ENCODE results near the gene MYH9.
"Not testable (repeated sequence)": the region's sequence is repeated elsewhere in the genome, so short reads cannot be mapped to it uniquely, and the experiment has no call there.

MYH9 gene

DNA sequence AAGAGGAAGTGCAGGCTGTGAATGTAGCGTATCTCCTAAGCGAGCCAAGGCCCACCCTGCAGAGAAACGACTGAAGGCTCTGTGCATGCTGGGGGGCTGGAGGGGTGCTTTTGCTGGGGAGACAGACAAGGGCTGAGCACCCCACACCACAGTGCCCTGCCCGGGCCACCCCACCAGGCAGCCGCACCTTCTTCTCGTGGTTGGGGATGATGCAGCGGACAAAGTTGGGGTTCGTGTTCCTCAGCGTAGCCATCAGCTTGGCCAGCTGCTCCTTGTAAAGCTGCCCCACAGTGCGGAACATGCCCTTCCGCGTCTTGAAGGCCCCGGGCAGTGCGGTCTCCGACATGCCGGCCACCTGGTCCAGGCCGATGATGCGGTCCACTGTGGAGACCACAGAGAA, 81.5 kb downstream of the MYH9 start:
- DNase-seq = no peak

DNA sequence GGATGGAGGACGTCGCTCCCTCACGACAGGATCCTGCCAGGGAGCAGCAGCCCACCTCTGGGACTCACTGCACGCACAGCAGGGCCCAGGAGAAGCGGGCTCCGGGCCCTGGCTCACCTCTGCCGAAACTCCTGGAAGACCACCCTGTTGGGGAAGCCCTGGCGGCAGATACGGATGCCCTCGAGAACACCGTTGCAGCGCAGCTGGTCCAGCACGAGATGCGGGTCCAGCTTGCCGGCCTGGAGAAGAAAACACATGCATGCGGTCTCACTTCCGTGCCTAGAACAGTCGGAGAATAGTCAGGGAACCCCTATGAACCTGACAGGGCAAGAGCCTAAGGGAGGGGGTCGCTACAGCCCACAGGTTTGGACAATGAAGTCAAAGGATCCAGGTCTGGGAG, 82.0 kb downstream of the MYH9 start:
- no peak for DNase-seq

DNA sequence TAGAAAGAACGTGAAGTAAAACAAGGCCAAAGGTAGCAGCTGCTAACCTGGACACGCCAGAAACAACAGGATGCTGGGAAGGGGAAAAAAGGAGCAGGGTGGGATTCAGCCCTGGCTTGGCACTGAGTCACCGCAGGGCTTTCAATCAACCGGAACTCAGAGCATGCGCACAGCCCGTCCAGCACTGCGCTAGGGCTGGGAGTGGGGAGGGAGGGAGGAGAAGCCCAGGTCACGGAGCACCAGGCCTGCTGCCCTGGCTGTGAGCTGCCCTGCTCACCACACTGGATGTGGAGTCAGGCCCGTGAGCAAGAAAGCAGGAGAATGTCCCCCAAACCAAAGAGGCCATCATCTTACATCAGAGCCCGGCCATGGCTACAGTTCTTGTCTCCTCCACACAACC, 83.3 kb downstream of the MYH9 start:
- no peak for DNase-seq

DNA sequence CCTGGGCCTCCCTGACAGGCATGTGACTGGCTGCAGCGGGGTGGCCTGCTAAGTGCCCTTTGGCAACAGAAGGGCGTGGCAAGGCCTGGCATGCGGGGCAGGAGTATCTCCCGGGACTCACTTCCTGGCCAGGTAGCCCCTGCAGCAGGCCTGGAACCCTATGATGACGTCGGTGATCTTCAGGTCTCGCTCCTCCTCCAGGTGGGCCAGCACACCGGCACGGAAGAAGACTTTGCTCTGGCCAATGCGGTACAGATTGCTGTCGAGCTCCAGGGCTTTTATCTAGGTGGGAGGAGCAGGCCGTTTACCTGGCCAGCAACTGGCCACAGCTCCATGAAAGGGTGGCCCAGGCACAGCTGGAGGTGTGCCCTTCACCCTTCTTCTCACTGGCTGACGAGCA, 83.9 kb downstream of the MYH9 start:
- DNase-seq = no peak

- no peak for DNase-seq
Measured at GRCh38 chr22:36303115-36303467, 84.7 kb downstream of the MYH9 start.

DNA sequence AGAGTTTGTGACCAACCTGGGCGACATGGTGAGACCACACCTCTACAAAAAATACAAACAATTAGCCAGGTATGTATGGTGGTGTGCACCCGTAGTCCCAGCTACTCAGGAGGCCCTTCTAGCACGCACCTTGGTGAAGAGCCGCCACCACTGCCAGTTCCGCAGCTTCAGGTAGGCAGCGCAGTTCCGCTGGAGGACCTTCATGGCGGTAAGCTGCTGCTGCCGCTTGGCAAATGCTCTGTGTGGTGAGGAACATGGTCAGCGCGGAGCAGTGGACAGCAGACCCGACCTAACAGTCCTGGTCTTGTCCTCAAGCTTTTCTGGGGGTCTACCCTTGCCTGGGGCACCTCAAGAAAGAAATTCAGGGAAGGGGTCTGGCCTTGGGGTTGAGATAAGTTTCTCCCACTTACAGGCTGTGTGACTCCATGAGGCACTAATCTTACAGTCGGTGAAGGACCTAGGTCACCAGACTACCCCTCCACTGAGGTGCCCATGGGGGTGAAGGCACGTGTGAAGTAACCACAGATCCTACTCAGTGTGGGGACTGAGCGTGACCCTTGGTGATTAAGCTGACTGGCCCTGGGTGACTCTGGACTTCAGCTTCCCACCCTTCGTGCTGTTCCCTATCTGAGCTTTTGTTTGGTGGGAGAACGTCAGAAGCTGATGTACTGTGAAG, 85.2 kb downstream of the MYH9 start:
- DNase-seq = no peak

DNA sequence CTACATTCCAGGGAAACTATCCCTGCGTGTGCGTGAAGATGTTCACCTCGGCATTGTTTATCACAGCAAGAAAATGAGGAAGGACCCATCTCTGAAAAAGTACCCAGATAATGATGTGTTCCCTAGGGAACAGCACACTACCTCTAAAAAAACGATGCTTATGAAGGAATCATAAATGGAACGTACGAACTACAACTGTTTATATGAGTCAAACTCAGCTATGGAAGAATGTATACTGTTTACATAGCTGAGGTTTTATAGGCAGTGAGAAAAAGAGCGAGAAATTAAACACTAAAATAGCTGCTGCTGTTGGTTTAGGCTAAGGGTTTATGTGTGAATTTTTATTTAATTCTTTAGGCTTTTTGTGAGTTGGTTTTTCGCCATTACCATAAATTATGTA, 85.9 kb downstream of the MYH9 start:
- no peak for DNase-seq

DNA sequence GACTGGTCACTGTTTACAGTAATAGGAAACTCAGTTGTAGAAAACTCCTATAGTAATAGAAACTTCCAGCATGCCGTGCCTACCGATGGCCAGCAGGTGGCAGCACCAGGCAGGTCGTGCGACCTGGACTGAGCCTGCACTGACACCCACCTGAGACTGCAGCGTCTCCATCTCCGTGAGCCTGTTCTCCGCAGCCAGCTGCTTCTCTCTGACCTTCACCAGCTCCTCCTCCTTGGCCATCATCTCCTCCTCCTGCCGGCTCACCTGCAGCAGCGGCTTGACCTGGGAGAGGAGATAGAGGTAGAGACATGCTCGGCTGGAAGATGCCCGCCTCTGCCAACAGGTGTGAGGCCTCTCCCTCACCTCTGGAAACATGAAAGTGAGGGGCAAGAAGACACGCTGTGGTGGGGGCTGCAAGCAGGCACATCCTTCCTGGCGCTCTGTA, 86.4 kb downstream of the MYH9 start:
- peak; percentile 52 for DNase-seq

- no peak for DNase-seq
Measured at GRCh38 chr22:36300396-36301212, 87.2 kb downstream of the MYH9 start.

DNA sequence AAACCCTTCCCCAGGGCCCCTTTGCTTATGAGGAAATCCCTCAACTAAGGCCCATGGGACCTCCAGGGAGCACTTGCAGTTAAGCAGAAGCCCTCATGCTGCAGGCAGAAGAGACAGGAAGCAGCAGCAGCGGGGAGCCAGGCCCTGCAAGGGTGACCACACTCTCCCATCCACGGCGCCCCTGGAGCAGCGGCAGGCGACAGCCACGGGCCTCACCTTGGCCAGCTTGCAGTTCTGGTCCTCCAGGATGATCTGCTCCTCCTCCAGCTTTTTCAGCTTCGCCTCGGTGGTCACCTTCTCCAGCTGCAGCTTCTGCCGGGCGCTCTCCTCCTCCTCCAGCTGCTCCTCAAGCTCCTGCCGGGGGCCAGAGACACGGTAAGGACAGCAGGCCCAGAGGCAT, 87.9 kb downstream of the MYH9 start:
- DNase-seq = no peak

DNA sequence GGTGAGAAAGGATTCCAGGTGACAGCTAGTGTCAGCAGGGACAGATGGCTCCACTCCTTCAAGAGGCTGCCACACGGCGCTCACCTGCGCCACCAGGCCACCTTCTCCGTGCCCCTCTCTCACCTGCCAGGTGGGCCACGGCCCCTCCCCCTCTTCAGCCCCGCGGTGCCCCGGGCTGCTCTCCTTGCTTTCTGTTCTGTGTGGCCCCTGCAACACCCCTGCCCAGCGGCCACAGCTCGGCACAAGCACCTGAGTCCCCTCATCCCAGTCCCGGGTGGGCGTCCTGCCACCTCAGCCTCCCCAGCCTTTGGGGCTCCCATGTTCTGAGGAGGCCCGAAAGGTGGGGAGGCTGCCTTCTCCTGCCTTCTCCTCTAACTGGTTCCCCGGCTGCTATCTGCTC, 88.5 kb downstream of the MYH9 start:
- DNase-seq = no peak

- DNase-seq = no peak
Measured at GRCh38 chr22:36298601-36299000, 89.2 kb downstream of the MYH9 start.

GRCh38 chr22:36298118-36298517, 89.6 kb downstream of the MYH9 start:
- no peak for DNase-seq

- DNase-seq = no peak
Measured at GRCh38 chr22:36297568-36297967, 90.2 kb downstream of the MYH9 start.

DNA sequence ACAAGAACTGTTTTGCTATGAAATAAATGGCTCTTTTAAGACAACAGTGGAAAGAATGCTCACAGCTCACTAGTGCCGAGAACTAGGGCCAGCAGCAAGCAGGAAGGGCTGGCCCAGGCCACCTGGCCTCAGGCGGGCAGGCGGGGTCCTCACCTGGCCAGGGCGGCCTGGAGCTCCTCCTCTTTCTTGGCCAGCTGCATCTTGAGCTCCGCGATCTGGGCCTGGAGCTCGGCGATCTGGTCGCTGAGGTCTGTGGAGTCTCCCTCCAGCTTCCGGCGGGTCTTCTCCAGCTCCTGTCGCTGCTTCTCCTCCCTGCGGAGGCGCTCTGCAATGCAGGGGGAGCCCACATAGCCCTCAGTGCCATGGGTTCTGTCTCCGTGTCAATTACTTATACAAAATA, 91.1 kb downstream of the MYH9 start:
- DNase-seq = no peak

DNA sequence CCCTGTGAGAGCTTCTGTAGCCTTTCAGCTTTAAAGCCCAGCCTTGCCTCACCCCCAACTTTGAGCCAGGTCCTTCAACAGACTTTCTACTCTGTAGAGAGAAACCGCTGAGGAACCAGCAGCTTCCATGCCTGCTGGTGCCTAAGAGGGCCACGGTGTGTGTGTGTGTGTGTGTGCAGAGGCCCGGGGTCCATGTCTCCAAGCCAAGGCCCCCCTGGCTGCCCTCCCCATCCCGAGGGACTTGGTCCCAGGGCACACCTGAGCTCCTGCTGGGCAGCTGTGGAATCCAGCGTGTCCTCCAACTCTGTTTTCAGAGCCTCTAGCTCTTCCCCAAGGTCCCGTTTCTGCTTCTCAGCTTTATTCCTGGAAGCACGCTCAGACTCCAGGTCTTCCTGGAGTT, 92.5 kb downstream of the MYH9 start:
- no peak for DNase-seq

DNA sequence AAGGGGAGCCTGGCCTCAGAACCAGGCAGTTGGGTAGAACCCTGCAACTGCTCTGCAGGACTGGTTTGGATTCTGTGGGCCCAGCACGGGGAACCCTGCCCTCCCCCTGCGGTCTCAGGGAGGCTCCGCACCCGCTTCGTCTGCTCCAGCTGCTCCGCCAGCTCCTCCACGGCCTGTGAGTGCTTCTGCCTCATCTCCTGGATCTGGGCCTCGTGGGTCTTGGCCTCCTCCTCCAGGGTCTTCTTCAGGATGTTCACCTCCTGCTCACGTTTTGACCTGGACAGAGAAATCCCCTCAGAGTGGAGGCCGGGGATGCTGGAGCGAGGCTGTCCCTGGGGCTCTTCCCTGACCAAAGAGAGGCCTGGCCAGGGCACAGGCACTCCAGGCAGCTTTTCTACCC, 93.0 kb downstream of the MYH9 start:
- no peak for DNase-seq

GRCh38 chr22:36294293-36294620, 93.5 kb downstream of the MYH9 start:
- DNase-seq = no peak

- no peak for DNase-seq
Measured at GRCh38 chr22:36293606-36294292, 94.0 kb downstream of the MYH9 start.

DNA sequence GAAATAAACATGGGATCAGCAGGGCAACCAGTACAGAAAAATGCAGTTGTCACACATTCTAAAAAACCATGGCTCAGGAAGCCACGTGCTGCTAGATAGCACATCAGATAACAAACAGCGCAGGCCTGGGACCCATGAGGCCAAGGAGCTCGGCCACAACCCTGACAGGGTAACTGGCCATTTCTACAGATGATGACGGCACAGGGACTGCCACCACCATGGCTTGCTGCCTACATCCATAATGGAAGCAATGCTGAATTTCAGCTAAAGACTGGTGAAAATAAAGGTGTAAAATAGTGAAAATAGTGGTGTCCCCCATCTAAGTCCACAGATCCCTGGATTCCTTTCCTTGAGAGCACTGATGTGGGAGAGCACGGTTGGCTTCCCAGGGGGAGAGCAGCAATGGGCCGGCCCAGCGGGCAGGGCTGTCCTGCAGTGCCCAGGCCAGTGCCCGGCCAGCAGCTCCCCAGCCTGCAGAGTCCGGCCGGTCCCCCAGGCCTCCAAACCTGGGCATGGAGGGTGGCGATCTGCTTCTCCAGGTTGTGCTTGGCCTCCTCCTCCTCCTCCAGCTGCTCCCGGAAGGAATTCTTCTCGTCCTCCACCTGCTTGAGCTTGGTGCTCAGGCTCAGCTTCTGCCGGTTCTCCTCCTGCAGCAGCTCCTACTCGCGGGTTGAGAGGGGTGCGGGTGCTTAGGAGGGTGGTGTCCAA, 94.8 kb downstream of the MYH9 start:
- DNase-seq = no peak

DNA sequence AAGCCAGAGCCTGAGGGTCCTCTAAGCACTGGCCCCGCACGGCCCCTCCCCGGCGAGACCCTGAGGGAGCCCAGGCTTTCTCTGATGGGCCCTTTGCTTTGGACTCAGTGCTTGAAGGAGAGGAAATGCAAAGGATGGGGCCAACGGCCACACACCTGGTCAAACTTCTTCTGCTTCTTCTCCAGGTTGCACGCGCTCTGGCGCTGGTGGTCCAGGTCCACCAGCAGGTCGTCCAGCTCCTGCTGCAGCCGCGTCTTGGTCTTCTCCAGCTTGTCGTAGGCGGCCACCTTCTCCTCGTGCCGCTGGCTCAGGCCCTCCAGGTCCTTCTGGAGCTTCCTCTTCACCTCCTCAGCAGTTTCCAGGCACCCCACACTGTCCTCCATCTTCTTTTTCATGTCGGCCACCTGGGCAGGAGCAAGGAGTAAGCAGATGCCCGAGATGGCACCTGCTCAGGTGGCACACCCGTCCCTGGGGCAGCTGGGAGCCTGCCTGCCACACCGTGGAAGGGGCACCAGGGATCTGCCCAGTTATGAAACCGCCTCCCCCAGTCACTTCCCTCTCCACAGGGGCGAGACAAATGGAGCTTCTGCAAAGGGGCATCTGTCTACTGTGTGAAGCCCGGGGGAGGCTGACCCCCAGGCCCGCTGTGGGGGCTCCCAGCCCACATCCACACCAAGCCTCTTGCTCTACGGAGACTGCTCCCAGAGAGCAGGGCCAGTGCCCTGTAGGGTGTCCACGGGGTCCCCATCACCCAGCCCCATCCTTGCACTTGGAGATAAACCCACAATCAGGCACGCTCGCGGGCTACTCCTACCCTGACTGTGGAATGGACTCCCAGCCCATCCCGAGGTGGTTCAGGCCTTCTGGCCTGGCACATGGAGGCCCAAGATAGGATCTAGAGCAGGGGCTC, 95.7 kb downstream of the MYH9 start:
- DNase-seq = no peak

GRCh38 chr22:36290391-36291075, 97.2 kb downstream of the MYH9 start:
- DNase-seq = not testable (repeated sequence)
